Prostate gland (tissue), 2 donors: ENCODE data around the gene MKRN1. TPM values are rescaled to one million over a fixed set of nuclear protein-coding genes. Genes with fewer than 3 reads are reported as not detected.
"Not testable (repeated sequence)": the region's sequence is repeated elsewhere in the genome, so short reads cannot be mapped to it uniquely, and the experiment has no call there.

ENCODE experiments used
- DNase-seq: peaks from one replicate; pipeline ENCODE4 v3.0.0-alpha.2; 2019; ENCODE audit warnings: low spot score
- H3K27ac ChIP-seq, 2 donors: fragments of 200-600 bp; sonication (generic); 2 replicates each; pipeline ENCODE4 v1.5.1; 2017 to 2019
- H3K27me3 ChIP-seq: fragments of 200-600 bp; sonication (generic); replicated peaks from 2 replicates; pipeline ENCODE4 v1.5.1; 2019; ENCODE audit not compliant: insufficient read depth
- H3K36me3 ChIP-seq, 2 donors: fragments of 200-600 bp; sonication (generic); 1 replicate in 1 of 2; 2 replicates in 1 of 2; pipeline versions ENCODE4 v1.5.1 to v1.8.1; 2017 to 2019
- H3K4me1 ChIP-seq: fragments of 200-600 bp; sonication (generic); replicated peaks from 2 replicates; pipeline ENCODE4 v1.5.1; 2019
- H3K4me3 ChIP-seq, 2 donors: fragments of 200-600 bp; sonication (generic); 2 replicates each; pipeline ENCODE4 v1.5.1; 2017 to 2019
- H3K9me3 ChIP-seq: fragments of 200-600 bp; sonication (generic); 2 replicates; pipeline ENCODE4 v1.5.1; 2017
- CTCF ChIP-seq, 4 experiments: fragments of 200-600 bp in 2 of 4; fragments of 450-650 bp in 2 of 4; sonication (generic) in 2 of 4; IDR thresholded peaks; 1 replicate in 3 of 4; 2 replicates in 1 of 4; pipeline ENCODE4 v1.5.1; 2016 to 2019; ENCODE audit warnings: antibody characterized with exemption in 4 of 4, mild to moderate bottlenecking in 2 of 4, moderate library complexity in 2 of 4
- POLR2A ChIP-seq: fragments of 450-650 bp; IDR thresholded peaks from one replicate; pipeline ENCODE4 v1.6.1; 2016; ENCODE audit warnings: antibody characterized with exemption, mild to moderate bottlenecking
- POLR2AphosphoS5 ChIP-seq: sonication (generic); formaldehyde crosslinking; IDR thresholded peaks from one replicate; pipeline ENCODE4 v1.6.1; 2017; ENCODE audit warnings: antibody characterized with exemption
- WGBS: methylation state at CpG from one replicate; pipeline ENCODE4 v1.1.5; 2018; 5-methylcytosine and 5-hydroxymethylcytosine counted together
- intact Hi-C: fragments of 100-400 bp; cut with DNase I; formaldehyde crosslinking; loops from one replicate; pipeline ENCODE4 v1.14.2; 2022
- total RNA-seq, 2 donors: library from RNA; depleted of rRNA; stranded (reverse); fragments of >200 nt; gene quantifications; one replicate each; pipeline ENCODE4 v1.1.0, GENCODE V29; 2016

Gene MKRN1
- total RNA-seq, 2 donors from 2014 or later = 69.0 to 108 TPM

- Histone ChIP-seq H3K4me1 (no peaks in the 10 kb centered on the region), H3K4me3 (no peak overlapping the region), H3K27me3 (no peaks in the 10 kb centered on the region), H3K9me3 (no peaks in the 10 kb centered on the region), H3K36me3 (no peaks in the 10 kb centered on the region), H3K27ac (no peak overlapping the region)
- no peak for DNase-seq
- WGBS = 74% methylated on average over 8 of the region's 8 CpGs
- TF ChIP-seq CTCF (IDR thresholded peaks at IDR 0.05) (no peak), POLR2AphosphoS5 (no peak), POLR2A (no peak)
- intact Hi-C loops = no loop called here
Measured at GRCh38 chr7:140416560-140416959, 62.7 kb downstream of the MKRN1 start.

GRCh38 chr7:140415816-140416215, 63.5 kb downstream of the MKRN1 start:
- intact Hi-C loops = not testable (repeated sequence)

GRCh38 chr7:140415361-140415760, 63.9 kb downstream of the MKRN1 start:
- 95% methylated on average over 3 of the region's 3 CpGs for WGBS
- Histone ChIP-seq H3K9me3 (no peaks in the 10 kb centered on the region), H3K27me3 (no peaks in the 10 kb centered on the region), H3K36me3 (no peaks in the 10 kb centered on the region), H3K4me1 (no peaks in the 10 kb centered on the region), H3K27ac (no peak overlapping the region), H3K4me3 (no peak overlapping the region)
- intact Hi-C loops = no loop called here
- DNase-seq = no peak
- TF ChIP-seq POLR2AphosphoS5 (no peak), CTCF (IDR thresholded peaks at IDR 0.05) (no peak), POLR2A (no peak)

More at GRCh38 chr7:140415816-140416215, 63.5 kb downstream of the MKRN1 start:
- not testable (repeated sequence) for H3K4me1 ChIP-seq, H3K27me3 ChIP-seq, H3K36me3 ChIP-seq, H3K9me3 ChIP-seq, H3K27ac ChIP-seq, DNase-seq, H3K4me3 ChIP-seq
- WGBS = 89% methylated on average over 9 of the region's 9 CpGs

GRCh38 chr7:140404565-140405065, 74.7 kb downstream of the MKRN1 start:
- H3K27ac ChIP-seq = no peak overlapping the region

GRCh38 chr7:140403878-140404564, 75.3 kb downstream of the MKRN1 start, which contains the start of gene RAB19:
Gene RAB19 (plus strand): TSS chr7:140404058. CDS start chr7:140407647, 3,589 bp downstream.
- Histone ChIP-seq H3K4me3 (peak within 1 kb of the TSS; percentile 26 to 43), H3K9me3 (no peaks in the 10 kb centered on the region), H3K27ac (peak within 1 kb of the TSS; percentile 35 to 45), H3K27me3 (no peaks in the 10 kb centered on the region), H3K4me1 (no peaks in the 10 kb centered on the region), H3K36me3 (no peaks in the 10 kb centered on the region)
- DNase-seq = peak; percentile 51
- WGBS = 6% methylated on average over 22 of the region's 22 CpGs
- peak in 1 of 4 experiments; percentile 10 for TF ChIP-seq CTCF (IDR thresholded peaks at IDR 0.05)
- TF ChIP-seq POLR2A = no peak
- peak; percentile 26 for TF ChIP-seq POLR2AphosphoS5
- intact Hi-C loops = no loop called here

More at GRCh38 chr7:140404565-140405065, 74.7 kb downstream of the MKRN1 start:
- WGBS = 22% methylated on average over 3 of the region's 3 CpGs
- Histone ChIP-seq H3K9me3 (no peaks in the 10 kb centered on the region), H3K36me3 (no peaks in the 10 kb centered on the region), H3K27me3 (no peaks in the 10 kb centered on the region), H3K4me3 (peak overlapping the region in 1 of 2 donors; percentile 43), H3K4me1 (no peaks in the 10 kb centered on the region)
- TF ChIP-seq POLR2AphosphoS5 = no peak
- TF ChIP-seq POLR2A = no peak
- no peak for TF ChIP-seq CTCF (IDR thresholded peaks at IDR 0.05)
- intact Hi-C loops = no loop called here
- DNase-seq = no peak

Other genes with a start within 250 kb of the MKRN1 start
- gene SLC37A3, start 81.0 kb downstream of the MKRN1 start, total RNA-seq = 10 to 100 TPM; 25.8 to 38.8 TPM
- 1 to 10 TPM in 1 of 2 donors, under 1 TPM in 1; 0.80 to 9.3 TPM for gene RAB19, start 75.4 kb downstream of the MKRN1 start, total RNA-seq
- 1 to 10 TPM; 4.0 to 9.2 TPM for gene DENND2A, start 161.3 kb upstream of the MKRN1 start, total RNA-seq
- gene ADCK2, start 193.4 kb upstream of the MKRN1 start, total RNA-seq = 10 to 100 TPM; 26.5 to 30.6 TPM
- gene NDUFB2, start 217.2 kb upstream of the MKRN1 start, total RNA-seq = 100 to 1,000 TPM; 151 to 333 TPM